A549 (cell line): ENCODE measurements around the gene SZT2. TPM values are rescaled to one million over a fixed set of nuclear protein-coding genes. Genes with fewer than 3 reads are reported as not detected.
"Not testable (repeated sequence)": the region's sequence is repeated elsewhere in the genome, so short reads cannot be mapped to it uniquely, and the experiment has no call there.

Experiments
- ATAC-seq, 2 experiments: fragments of 200-7000 bp in 1 of 2; fragments of >200 bp in 1 of 2; cut with Nextera tagmentation in 1 of 2; cut with Tn5 transposase in 1 of 2; 3 replicates each; pipeline versions ENCODE4 v1.8.0 to v1.9.1; 2018 to 2020; ENCODE audit warnings: mild to moderate bottlenecking in 1 of 2, moderate library complexity in 1 of 2
- CTCF ChIA-PET: fragments of 300-600 bp; sonication (Branson Sonifier 250); formaldehyde crosslinking; extraction: SDS; loops from one replicate; lab custom pipeline; 2021; ENCODE audit warnings: antibody characterized with exemption, inconsistent platforms; lab: Yijun Ruan, JAX
- POLR2A ChIA-PET: fragments of 350-600 bp; formaldehyde crosslinking; extraction: SDS; loops from one replicate; lab custom pipeline; 2021; ENCODE audit warnings: antibody characterized with exemption, inconsistent platforms; lab: Yijun Ruan, JAX
- DNase-seq, 2 experiments: peaks; one replicate each; pipeline versions ENCODE4 v3.0.0 to v3.0.0-alpha.2; 2011 to 2016; ENCODE audit warnings: low read depth in 1 of 2, low spot score in 1 of 2
- FAIRE-seq: peaks from 2 replicates; lab custom pipeline; 2011; peaks lifted over from hg19 to GRCh38; lab: Jason Lieb, UNC
- H3K27ac ChIP-seq, 2 experiments: fragments of >200 bp; sonication (Bioruptor Twin); formaldehyde crosslinking; 3 replicates each; pipeline ENCODE4 v1.5.1; 2016 to 2017
- H3K4me1 ChIP-seq: fragments of >200 bp; sonication (Bioruptor Twin); formaldehyde crosslinking; 3 replicates; pipeline ENCODE4 v1.6.1; 2016
- H3K4me2 ChIP-seq: fragments of >200 bp; sonication (Bioruptor Twin); formaldehyde crosslinking; 3 replicates; pipeline ENCODE4 v1.6.1; 2016
- H3K4me3 ChIP-seq: fragments of >200 bp; sonication (Bioruptor Twin); formaldehyde crosslinking; 3 replicates; pipeline ENCODE4 v1.5.1; 2016
- H3K9me3 ChIP-seq: fragments of >200 bp; sonication (Bioruptor Twin); formaldehyde crosslinking; 3 replicates; pipeline ENCODE4 v1.6.1; 2016
- CBX2 ChIP-seq: fragments of 200-600 bp; sonication (generic); IDR thresholded peaks from 2 replicates; pipeline ENCODE4 v1.6.1; 2016; ENCODE audit warnings: low read depth, mild to moderate bottlenecking, borderline replicate concordance
- CBX8 ChIP-seq: fragments of 200-600 bp; sonication (generic); IDR thresholded peaks from 2 replicates; pipeline ENCODE4 v1.6.1; 2016
- CHD2 ChIP-seq: fragments of 150-350 bp; IDR thresholded peaks from 2 replicates; pipeline ENCODE4 v1.6.1; 2014; ENCODE audit warnings: low read length; ENCODE audit not compliant: partially characterized antibody
- EHF ChIP-seq: fragments of 250-450 bp; sonication (Bioruptor Pico); IDR thresholded peaks from 2 replicates; pipeline ENCODE4 v1.5.0; 2020; ENCODE audit warnings: mild to moderate bottlenecking
- FOXS1 ChIP-seq: fragments of 250-450 bp; sonication (Bioruptor Pico); IDR thresholded peaks from 2 replicates; pipeline ENCODE4 v1.5.0; 2020; ENCODE audit warnings: mild to moderate bottlenecking, moderate library complexity
- HDAC2 ChIP-seq: fragments of 200-600 bp; sonication (generic); IDR thresholded peaks from 2 replicates; pipeline ENCODE4 v1.6.1; 2016
- HOXB13 ChIP-seq: fragments of 250-450 bp; sonication (Bioruptor Pico); IDR thresholded peaks from 2 replicates; pipeline ENCODE4 v1.5.0; 2020; ENCODE audit warnings: low read depth, mild to moderate bottlenecking, moderate library complexity
- JUNB ChIP-seq: fragments of >200 bp; sonication (Bioruptor Twin); formaldehyde crosslinking; IDR thresholded peaks from 2 replicates; pipeline ENCODE4 v1.6.1; 2016
- NFE2L2 ChIP-seq: fragments of 150-350 bp; conservative IDR thresholded peaks from 2 replicates; pipeline ENCODE4 v1.6.1; 2014; ENCODE audit warnings: low read length
- NPAS2 ChIP-seq: fragments of 250-450 bp; sonication (Bioruptor Pico); IDR thresholded peaks from 2 replicates; pipeline ENCODE4 v1.8.0; 2022; ENCODE audit warnings: mild to moderate bottlenecking, moderate library complexity, borderline replicate concordance
- PBX3 ChIP-seq: IDR thresholded peaks from 2 replicates; pipeline ENCODE4 v1.6.1; 2012
- PHF8 ChIP-seq: fragments of 200-600 bp; sonication (generic); IDR thresholded peaks from 2 replicates; pipeline ENCODE4 v1.6.1; 2016; ENCODE audit warnings: low read depth, mild to moderate bottlenecking, antibody characterized with exemption, moderate library complexity, borderline replicate concordance
- POLR2AphosphoS2 ChIP-seq: conservative IDR thresholded peaks from 2 replicates; pipeline ENCODE4 v1.6.1; 2012; ENCODE audit warnings: low read length, improper control_type of control experiment, inconsistent platforms
- RAD21 ChIP-seq, 2 experiments: fragments of >200 bp in 1 of 2; sonication (Bioruptor Twin) in 1 of 2; formaldehyde crosslinking in 1 of 2; IDR thresholded peaks in 1 of 2; conservative IDR thresholded peaks in 1 of 2; 2 replicates in 1 of 2; 3 replicates in 1 of 2; pipeline ENCODE4 v1.6.1; 2012 to 2018; ENCODE audit warnings: inconsistent platforms in 1 of 2
- RCOR1 ChIP-seq: fragments of 150-350 bp; IDR thresholded peaks from 2 replicates; pipeline ENCODE4 v1.6.1; 2014; ENCODE audit warnings: antibody characterized with exemption, low read length, low read depth
- SREBF2 ChIP-seq: fragments of 450-650 bp; IDR thresholded peaks from 2 replicates; pipeline ENCODE4 v1.6.1; 2014; ENCODE audit warnings: mild to moderate bottlenecking, moderate library complexity
- TP53 ChIP-seq: fragments of 250-450 bp; sonication (Bioruptor Pico); IDR thresholded peaks from 2 replicates; pipeline ENCODE4 v1.5.0; 2021; ENCODE audit warnings: mild to moderate bottlenecking, moderate library complexity
- ZFP36 ChIP-seq: fragments of 450-650 bp; IDR thresholded peaks from 2 replicates; pipeline ENCODE4 v1.6.1; 2014; ENCODE audit warnings: borderline replicate concordance; ENCODE audit not compliant: partially characterized antibody
- ZNF302 ChIP-seq: fragments of 250-450 bp; sonication (Bioruptor Pico); IDR thresholded peaks from 2 replicates; pipeline ENCODE4 v1.9.0; 2021; ENCODE audit warnings: inconsistent platforms, mild to moderate bottlenecking, moderate library complexity
- WGBS: methylation state at CpG from one replicate; pipeline ENCODE4 v1.1.6; 2017; ENCODE audit errors: missing lambda C conversion rate; 5-methylcytosine and 5-hydroxymethylcytosine counted together
- polyA plus RNA-seq, 4 experiments: library from polyadenylated mRNA; depleted of rRNA in 3 of 4; stranded (reverse); fragments of >200 nt; fragmentation: RNase III in 1 of 4; extraction: RNeasy Plus Mini Kit Qiagen cat#74134 plus additional on column Dnase treatment in 1 of 4; gene quantifications; 2 replicates in 3 of 4; 3 replicates in 1 of 4; pipeline ENCODE4 v1.2.3, GENCODE V29; 2011 to 2017
- TF ChIP-seq, protein P1 (sequence below): IDR thresholded peaks from 2 replicates; pipeline ENCODE4 v1.6.1; 2012

Gene SZT2
- polyA plus RNA-seq, 2 of the 4 experiments (the other 2 are of a cell fraction) = 6.1 to 6.5 TPM

DNA sequence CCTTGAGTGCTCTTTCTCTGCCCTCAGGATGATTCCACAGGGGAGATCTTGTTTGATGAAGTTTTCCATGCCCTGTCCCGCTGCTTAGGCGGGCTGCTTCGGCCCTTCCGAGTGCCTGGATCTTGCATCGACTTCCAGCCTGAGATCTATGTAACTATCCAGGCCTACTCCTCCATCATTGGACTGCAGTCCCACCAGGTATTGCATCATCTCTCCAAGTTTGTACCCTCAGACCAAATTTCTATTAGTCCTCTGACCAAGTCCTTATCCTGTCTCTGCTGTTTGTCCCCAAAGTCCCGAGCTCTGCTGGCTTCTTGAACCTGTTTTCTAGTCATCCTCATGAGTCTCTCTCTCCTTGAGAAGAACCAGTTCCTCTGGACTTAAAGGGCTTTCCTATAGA, 14.7 kb downstream of the SZT2 start:
- Histone ChIP-seq H3K4me1 (no peaks in the 10 kb centered on the region), H3K4me3 (no peak overlapping the region), H3K9me3 (no peaks in the 10 kb centered on the region), H3K4me2 (no peak overlapping the region), H3K27ac (no peak overlapping the region)
- ChIA-PET CTCF (no interaction called here), POLR2A (no interaction called here)
- no peak for FAIRE-seq
- 97% methylated on average over 6 of the region's 6 CpGs for WGBS
- no peak for ATAC-seq
- no peak for TF ChIP-seq PHF8
- TF ChIP-seq SREBF2 = no peak
- TF ChIP-seq ZNF302 = no peak
- TF ChIP-seq CBX8 = no peak
- TF ChIP-seq HDAC2 = no peak
- no peak for TF ChIP-seq NFE2L2
- no peak for TF ChIP-seq ZFP36
- no peak for TF ChIP-seq CHD2
- no peak for DNase-seq

DNA sequence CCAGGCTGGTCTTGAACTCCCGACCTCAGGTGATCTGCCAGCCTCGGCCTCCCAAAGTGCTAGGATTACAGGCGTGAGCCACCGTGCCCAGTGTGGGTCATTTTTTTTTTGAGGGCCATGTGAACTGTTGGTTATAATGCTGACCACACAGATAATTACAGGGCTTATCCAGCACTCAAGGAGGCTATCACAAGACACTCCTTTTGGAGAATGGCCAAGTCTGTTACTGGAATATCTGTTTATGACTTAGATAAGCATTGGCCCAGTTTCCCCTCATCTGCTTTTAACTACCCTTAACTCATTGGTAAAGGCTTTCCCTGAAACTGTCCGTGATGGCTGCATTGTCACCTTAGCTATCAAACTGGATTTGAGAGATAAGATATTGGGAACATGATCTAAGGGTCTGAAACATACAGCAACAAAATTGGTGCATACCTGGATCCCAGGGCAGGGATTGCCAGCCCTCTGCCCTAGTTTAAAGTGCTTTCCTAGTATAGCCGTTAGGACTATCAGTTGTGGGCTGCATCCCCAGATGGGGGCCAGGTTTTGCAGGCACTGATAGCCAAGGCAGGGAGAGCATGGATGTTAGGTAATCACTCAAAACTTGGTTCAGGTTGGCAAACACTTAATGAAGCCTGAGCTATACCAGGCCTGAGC, 15.6 kb downstream of the SZT2 start:
- POLR2A ChIA-PET = no interaction called here

GRCh38 chr1:43405876-43406234, 16.2 kb downstream of the SZT2 start:
- DNase-seq (no peak), ATAC-seq (no peak), FAIRE-seq (no peak)
- no peak overlapping the region for H3K4me2 ChIP-seq
- H3K4me1 ChIP-seq = no peaks in the 10 kb centered on the region
- H3K4me3 ChIP-seq = no peak overlapping the region
- TF ChIP-seq POLR2AphosphoS2 (no peak), CBX2 (no peak), PHF8 (no peak), JUNB (no peak), TP53 (no peak), RAD21 (conservative IDR thresholded peaks at IDR 0.05 in 1 of 2, IDR thresholded peaks at IDR 0.05 in 1 of 2) (no peak), FOXS1 (CRISPR knock-in tag) (no peak)
- TF ChIP-seq, protein P1, sequence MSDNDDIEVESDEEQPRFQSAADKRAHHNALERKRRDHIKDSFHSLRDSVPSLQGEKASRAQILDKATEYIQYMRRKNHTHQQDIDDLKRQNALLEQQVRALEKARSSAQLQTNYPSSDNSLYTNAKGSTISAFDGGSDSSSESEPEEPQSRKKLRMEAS = no peak
- WGBS = 98% methylated on average over 2 of the region's 2 CpGs
- no peaks in the 10 kb centered on the region for H3K9me3 ChIP-seq
- CTCF ChIA-PET = no interaction called here
- no peak overlapping the region for H3K27ac ChIP-seq
- POLR2A ChIA-PET = no interaction called here

More for the DNA sequence above, 15.6 kb downstream of the SZT2 start:
- no peak overlapping the region for H3K4me3 ChIP-seq
- CTCF ChIA-PET = interaction anchor here (0.9 kb wide), 1 partner anchor 9 kb away, joined by 3 read pairs; no protein-coding TSS in a partner anchor
- FAIRE-seq (no peak), DNase-seq (no peak), ATAC-seq (no peak)
- no peaks in the 10 kb centered on the region for H3K9me3 ChIP-seq
- no peak for TF ChIP-seq EHF (CRISPR knock-in tag)
- TF ChIP-seq, all 56 proteins: peak for 0
- whole genome bisulfite sequencing = 91% methylated on average over 6 of the region's 6 CpGs
- no peaks in the 10 kb centered on the region for H3K4me1 ChIP-seq
- no peak overlapping the region for H3K27ac ChIP-seq
- H3K4me2 ChIP-seq = no peak overlapping the region

DNA sequence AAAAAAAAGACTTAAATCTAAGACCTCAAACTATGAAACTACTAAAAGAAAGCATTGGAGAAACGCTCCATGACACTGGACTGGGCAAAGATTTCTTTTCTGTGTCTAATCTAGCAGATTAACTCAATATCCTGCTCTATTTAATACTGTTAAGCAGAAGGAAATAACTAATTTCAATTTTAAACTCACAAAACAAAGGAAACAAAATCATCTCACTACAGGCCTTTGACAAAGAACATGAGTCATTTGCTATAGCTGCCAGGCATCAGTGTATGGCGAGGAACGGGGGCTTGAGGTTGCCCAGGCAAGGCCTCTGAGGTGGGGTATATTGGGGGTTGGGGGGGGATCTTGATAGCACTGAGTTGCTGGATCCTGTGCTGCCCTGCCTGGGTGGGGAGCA, 20.9 kb downstream of the SZT2 start:
- Histone ChIP-seq H3K27ac (no peak overlapping the region), H3K9me3 (no peaks in the 10 kb centered on the region), H3K4me2 (no peak overlapping the region), H3K4me3 (no peak overlapping the region), H3K4me1 (no peaks in the 10 kb centered on the region)
- ChIA-PET POLR2A (no interaction called here), CTCF (no interaction called here)
- no peak for FAIRE-seq
- DNase-seq = no peak
- 100% methylated on average over 3 of the region's 3 CpGs for WGBS
- no peak for TF ChIP-seq SREBF2
- no peak for TF ChIP-seq HOXB13 (CRISPR knock-in tag)
- TF ChIP-seq NPAS2 (CRISPR knock-in tag) = no peak
- no peak for TF ChIP-seq PBX3
- TF ChIP-seq, protein P1 = no peak
- TF ChIP-seq EHF (CRISPR knock-in tag) = no peak
- no peak for TF ChIP-seq FOXS1 (CRISPR knock-in tag)
- TF ChIP-seq RCOR1 = no peak
- TF ChIP-seq TP53 = no peak
- no peak for TF ChIP-seq ZNF302
- ATAC-seq = no peak

DNA sequence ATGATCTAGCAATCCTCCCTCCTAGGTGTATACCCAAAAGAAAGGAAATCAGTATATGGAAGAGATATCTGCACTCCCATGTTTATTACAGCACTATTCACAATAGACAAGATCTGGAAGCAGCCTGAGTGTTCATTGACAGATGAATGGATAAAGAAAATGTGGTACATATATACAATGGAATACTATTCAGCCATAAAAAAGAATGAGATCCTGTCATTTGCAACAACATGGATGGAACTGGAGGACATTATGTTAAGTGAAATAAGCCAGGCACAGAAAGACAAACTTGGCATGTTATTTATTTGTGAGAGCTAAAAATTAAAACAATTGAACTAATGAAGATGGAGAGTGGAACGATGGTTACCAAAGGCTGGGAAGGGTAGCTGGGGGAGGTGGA, 23.7 kb downstream of the SZT2 start:
- H3K4me2 ChIP-seq, H3K4me3 ChIP-seq, FAIRE-seq, CTCF ChIA-PET, H3K9me3 ChIP-seq, H3K27ac ChIP-seq, DNase-seq, H3K4me1 ChIP-seq, ATAC-seq, POLR2A ChIA-PET: not testable (repeated sequence)
- WGBS = 93% methylated on average over 1 of the region's 1 CpG
